GM23248 (cell line): Measurements from ENCODE around the gene ZNF396.

Source experiments
- EZH2 ChIP-seq: fragments of 200-600 bp; sonication (generic); IDR thresholded peaks from 2 replicates; pipeline ENCODE4 v1.6.1; 2018; ENCODE audit warnings: antibody characterized with exemption, mild to moderate bottlenecking; ENCODE audit not compliant: insufficient read depth, poor library complexity, severe bottlenecking
- EZH2phosphoT487 ChIP-seq: fragments of 200-600 bp; sonication (generic); IDR thresholded peaks from 2 replicates; pipeline ENCODE4 v1.6.1; 2018; ENCODE audit warnings: antibody characterized with exemption, moderate library complexity, mild to moderate bottlenecking, low read depth; ENCODE audit not compliant: insufficient read depth

- TF ChIP-seq EZH2 (no peak), EZH2phosphoT487 (no peak)
These were observed 45.6 kb downstream of the ZNF396 start for GRCh38 chr18:35331367-35332087.
